ENCODE results near the gene ACOT8. TPM values are rescaled to one million over a fixed set of nuclear protein-coding genes. Genes with fewer than 3 reads are reported as not detected.

ACOT8 gene
- total and polyA plus RNA-seq, 10 of the 15 experiments (the other 5 are each of a cell fraction or from before 2014, with no cell fraction given) = 5.1 to 47.9 (median 31.8) TPM

DNA sequence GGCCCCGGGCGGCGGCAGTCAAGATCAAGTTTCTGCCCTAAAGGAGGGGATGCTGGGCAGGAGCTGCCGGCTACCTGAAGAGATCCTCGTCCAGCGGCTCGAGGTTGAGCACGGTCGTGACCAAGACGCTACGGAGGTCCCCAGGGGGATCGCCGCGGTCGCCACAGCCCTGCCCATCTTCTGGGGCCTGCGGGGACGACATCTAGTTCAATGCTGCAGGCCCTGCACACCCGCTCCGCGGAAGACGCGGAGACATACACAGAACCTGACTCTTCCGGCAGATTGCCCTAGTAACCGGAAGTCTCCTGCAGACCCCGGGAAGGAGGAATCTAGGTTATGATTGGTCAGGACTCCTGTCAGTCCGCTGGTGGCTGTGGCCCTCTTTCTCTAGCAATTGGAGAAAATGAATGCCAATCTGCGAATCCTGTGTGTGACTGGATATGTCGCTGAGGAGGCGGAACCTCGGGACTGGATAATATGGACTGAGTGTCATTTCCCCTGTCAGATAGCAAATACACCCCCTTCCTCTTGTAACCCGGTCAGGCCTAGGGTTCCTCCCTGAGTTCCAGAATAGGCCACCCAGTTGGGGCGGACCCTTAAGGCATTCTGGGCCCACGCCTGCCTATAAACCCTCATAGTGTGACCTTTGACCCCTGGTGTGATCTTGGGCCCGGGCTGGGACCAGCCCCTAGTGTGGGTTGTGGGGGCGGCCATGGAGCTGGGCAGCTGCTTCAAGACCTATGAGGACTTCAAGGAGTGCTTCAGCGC is at the start of gene ACOT8, which contains the start of gene ZSWIM3 (continued):
- TF ChIP-seq, protein P1, sequence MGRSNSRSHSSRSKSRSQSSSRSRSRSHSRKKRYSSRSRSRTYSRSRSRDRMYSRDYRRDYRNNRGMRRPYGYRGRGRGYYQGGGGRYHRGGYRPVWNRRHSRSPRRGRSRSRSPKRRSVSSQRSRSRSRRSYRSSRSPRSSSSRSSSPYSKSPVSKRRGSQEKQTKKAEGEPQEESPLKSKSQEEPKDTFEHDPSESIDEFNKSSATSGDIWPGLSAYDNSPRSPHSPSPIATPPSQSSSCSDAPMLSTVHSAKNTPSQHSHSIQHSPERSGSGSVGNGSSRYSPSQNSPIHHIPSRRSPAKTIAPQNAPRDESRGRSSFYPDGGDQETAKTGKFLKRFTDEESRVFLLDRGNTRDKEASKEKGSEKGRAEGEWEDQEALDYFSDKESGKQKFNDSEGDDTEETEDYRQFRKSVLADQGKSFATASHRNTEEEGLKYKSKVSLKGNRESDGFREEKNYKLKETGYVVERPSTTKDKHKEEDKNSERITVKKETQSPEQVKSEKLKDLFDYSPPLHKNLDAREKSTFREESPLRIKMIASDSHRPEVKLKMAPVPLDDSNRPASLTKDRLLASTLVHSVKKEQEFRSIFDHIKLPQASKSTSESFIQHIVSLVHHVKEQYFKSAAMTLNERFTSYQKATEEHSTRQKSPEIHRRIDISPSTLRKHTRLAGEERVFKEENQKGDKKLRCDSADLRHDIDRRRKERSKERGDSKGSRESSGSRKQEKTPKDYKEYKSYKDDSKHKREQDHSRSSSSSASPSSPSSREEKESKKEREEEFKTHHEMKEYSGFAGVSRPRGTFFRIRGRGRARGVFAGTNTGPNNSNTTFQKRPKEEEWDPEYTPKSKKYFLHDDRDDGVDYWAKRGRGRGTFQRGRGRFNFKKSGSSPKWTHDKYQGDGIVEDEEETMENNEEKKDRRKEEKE (IDR thresholded peaks at IDR 0.05) = no peak
- peak; percentile 48 to 72; a peak in 3 of 4 replicates for TF ChIP-seq BHLHE40 (IDR thresholded peaks at IDR 0.05; ENCODE audit: borderline replicate concordance in 1 of 2, low read depth in 2 of 2, low read length in 1 of 2)
- TF ChIP-seq MEF2A (IDR thresholded peaks at IDR 0.05; ENCODE audit: insufficient read depth, low read depth, low read length) = no peak
- TF ChIP-seq, protein P2, sequence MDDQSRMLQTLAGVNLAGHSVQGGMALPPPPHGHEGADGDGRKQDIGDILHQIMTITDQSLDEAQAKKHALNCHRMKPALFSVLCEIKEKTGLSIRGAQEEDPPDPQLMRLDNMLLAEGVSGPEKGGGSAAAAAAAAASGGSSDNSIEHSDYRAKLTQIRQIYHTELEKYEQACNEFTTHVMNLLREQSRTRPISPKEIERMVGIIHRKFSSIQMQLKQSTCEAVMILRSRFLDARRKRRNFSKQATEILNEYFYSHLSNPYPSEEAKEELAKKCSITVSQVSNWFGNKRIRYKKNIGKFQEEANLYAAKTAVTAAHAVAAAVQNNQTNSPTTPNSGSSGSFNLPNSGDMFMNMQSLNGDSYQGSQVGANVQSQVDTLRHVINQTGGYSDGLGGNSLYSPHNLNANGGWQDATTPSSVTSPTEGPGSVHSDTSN (IDR thresholded peaks at IDR 0.05; ENCODE audit: insufficient replicate concordance, low read depth, low read length) = peak; percentile 100
- TF ChIP-seq, protein P3, sequence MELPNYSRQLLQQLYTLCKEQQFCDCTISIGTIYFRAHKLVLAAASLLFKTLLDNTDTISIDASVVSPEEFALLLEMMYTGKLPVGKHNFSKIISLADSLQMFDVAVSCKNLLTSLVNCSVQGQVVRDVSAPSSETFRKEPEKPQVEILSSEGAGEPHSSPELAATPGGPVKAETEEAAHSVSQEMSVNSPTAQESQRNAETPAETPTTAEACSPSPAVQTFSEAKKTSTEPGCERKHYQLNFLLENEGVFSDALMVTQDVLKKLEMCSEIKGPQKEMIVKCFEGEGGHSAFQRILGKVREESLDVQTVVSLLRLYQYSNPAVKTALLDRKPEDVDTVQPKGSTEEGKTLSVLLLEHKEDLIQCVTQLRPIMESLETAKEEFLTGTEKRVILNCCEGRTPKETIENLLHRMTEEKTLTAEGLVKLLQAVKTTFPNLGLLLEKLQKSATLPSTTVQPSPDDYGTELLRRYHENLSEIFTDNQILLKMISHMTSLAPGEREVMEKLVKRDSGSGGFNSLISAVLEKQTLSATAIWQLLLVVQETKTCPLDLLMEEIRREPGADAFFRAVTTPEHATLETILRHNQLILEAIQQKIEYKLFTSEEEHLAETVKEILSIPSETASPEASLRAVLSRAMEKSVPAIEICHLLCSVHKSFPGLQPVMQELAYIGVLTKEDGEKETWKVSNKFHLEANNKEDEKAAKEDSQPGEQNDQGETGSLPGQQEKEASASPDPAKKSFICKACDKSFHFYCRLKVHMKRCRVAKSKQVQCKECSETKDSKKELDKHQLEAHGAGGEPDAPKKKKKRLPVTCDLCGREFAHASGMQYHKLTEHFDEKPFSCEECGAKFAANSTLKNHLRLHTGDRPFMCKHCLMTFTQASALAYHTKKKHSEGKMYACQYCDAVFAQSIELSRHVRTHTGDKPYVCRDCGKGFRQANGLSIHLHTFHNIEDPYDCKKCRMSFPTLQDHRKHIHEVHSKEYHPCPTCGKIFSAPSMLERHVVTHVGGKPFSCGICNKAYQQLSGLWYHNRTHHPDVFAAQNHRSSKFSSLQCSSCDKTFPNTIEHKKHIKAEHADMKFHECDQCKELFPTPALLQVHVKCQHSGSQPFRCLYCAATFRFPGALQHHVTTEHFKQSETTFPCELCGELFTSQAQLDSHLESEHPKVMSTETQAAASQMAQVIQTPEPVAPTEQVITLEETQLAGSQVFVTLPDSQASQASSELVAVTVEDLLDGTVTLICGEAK (IDR thresholded peaks at IDR 0.05; ENCODE audit: borderline replicate concordance) = peak; percentile 98
- TF ChIP-seq TCF3 (IDR thresholded peaks at IDR 0.05; ENCODE audit: borderline replicate concordance, insufficient read depth, low read depth, low read length) = no peak
- TF ChIP-seq SMAD5 (IDR thresholded peaks at IDR 0.05; ENCODE audit: low read depth) = peak; percentile 68
- TF ChIP-seq, protein P4, sequence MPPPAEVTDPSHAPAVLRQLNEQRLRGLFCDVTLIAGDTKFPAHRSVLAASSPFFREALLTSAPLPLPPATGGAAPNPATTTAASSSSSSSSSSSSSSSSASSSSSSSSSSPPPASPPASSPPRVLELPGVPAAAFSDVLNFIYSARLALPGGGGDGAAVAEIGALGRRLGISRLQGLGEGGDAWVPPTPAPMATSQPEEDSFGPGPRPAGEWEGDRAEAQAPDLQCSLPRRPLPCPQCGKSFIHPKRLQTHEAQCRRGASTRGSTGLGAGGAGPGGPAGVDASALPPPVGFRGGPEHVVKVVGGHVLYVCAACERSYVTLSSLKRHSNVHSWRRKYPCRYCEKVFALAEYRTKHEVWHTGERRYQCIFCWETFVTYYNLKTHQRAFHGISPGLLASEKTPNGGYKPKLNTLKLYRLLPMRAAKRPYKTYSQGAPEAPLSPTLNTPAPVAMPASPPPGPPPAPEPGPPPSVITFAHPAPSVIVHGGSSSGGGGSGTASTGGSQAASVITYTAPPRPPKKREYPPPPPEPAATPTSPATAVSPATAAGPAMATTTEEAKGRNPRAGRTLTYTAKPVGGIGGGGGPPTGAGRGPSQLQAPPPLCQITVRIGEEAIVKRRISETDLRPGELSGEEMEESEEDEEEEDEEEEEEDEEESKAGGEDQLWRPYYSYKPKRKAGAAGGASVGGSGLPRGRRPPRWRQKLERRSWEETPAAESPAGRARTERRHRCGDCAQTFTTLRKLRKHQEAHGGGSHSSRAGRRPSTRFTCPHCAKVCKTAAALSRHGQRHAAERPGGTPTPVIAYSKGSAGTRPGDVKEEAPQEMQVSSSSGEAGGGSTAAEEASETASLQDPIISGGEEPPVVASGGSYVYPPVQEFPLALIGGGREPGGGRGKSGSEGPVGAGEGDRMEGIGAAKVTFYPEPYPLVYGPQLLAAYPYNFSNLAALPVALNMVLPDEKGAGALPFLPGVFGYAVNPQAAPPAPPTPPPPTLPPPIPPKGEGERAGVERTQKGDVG (CRISPR knock-in tag; IDR thresholded peaks at IDR 0.05) = no peak
- peak; percentile 96 for TF ChIP-seq NR2C1 (IDR thresholded peaks at IDR 0.05)
- TF ChIP-seq POLR2AphosphoS5 (IDR thresholded peaks at IDR 0.05; ENCODE audit: low read length) = peak; percentile 96
- TF ChIP-seq POLR2A (IDR thresholded peaks at IDR 0.05; ENCODE audit: low read depth, low read length) = peak; percentile 91
- TF ChIP-seq FOXK2 (IDR thresholded peaks at IDR 0.05) = peak; percentile 58
- peak; percentile 97 for TF ChIP-seq TAF1 (IDR thresholded peaks at IDR 0.05; ENCODE audit: borderline replicate concordance, low read depth, low read length)
- peak; percentile 83 for TF ChIP-seq CREB1 (IDR thresholded peaks at IDR 0.05; ENCODE audit: low read depth)
- TF ChIP-seq LARP7 (IDR thresholded peaks at IDR 0.05) = peak; percentile 68
- peak; percentile 74; the same call in 1 of the 2 replicates for TF ChIP-seq ESRRA (IDR thresholded peaks at IDR 0.05; ENCODE audit: low read length)
- TF ChIP-seq PAX5 (IDR thresholded peaks at IDR 0.05; ENCODE audit: borderline replicate concordance, low read depth, low read length) = no peak
- TF ChIP-seq NR2C2 (IDR thresholded peaks at IDR 0.05; ENCODE audit: borderline replicate concordance, control insufficient read depth, insufficient read length, low read depth) = peak; percentile 90

Measured in GM12878 (cell line).